Activated CD8-positive, alpha-beta memory T cell treated with anti-CD3 and anti-CD28 coated beads for 4 hours (primary cell): ENCODE results near the gene IP6K3.

Source experiments
- DNase-seq, 2 donors: peaks; one replicate each; pipeline ENCODE4 v3.0.0-alpha.2; 2020; ENCODE audit warnings: low read depth in 2 of 2

IP6K3 gene

GRCh38 chr6:33740794-33741193, 5.9 kb downstream of the IP6K3 start:
- no peak for DNase-seq

GRCh38 chr6:33740204-33740608, 6.5 kb downstream of the IP6K3 start:
- DNase-seq, result no peak

GRCh38 chr6:33739571-33739970, 7.1 kb downstream of the IP6K3 start:
- no peak for DNase-seq

GRCh38 chr6:33738879-33739278, 7.8 kb downstream of the IP6K3 start:
- DNase-seq, result no peak

- no peak for DNase-seq
Observed at GRCh38 chr6:33738153-33738552, 8.6 kb downstream of the IP6K3 start.

GRCh38 chr6:33737267-33738026, 9.3 kb downstream of the IP6K3 start:
- DNase-seq, result no peak

GRCh38 chr6:33735216-33735615, 11.5 kb downstream of the IP6K3 start:
- no peak for DNase-seq

- DNase-seq, result no peak
Observed at GRCh38 chr6:33733709-33734007, 13.0 kb downstream of the IP6K3 start.

- DNase-seq, result no peak
Observed at GRCh38 chr6:33732817-33733708, 13.6 kb downstream of the IP6K3 start.

- DNase-seq, result no peak
Observed at GRCh38 chr6:33732385-33732784, 14.3 kb downstream of the IP6K3 start.

- DNase-seq, result no peak
Observed at GRCh38 chr6:33731751-33732282, 14.9 kb downstream of the IP6K3 start.

- DNase-seq, result no peak
Observed at GRCh38 chr6:33731035-33731434, 15.7 kb downstream of the IP6K3 start.

GRCh38 chr6:33730611-33731010, 16.1 kb downstream of the IP6K3 start:
- no peak for DNase-seq

- DNase-seq, result no peak
Observed at GRCh38 chr6:33729059-33729458, 17.6 kb downstream of the IP6K3 start.

- no peak for DNase-seq
Observed at GRCh38 chr6:33728438-33728837, 18.3 kb downstream of the IP6K3 start.

GRCh38 chr6:33727932-33728331, 18.8 kb downstream of the IP6K3 start:
- no peak for DNase-seq

- no peak for DNase-seq
Observed at GRCh38 chr6:33727126-33727525, 19.6 kb downstream of the IP6K3 start.

- no peak for DNase-seq
Observed at GRCh38 chr6:33726696-33727095, 20.0 kb downstream of the IP6K3 start.

- DNase-seq, result no peak
Observed at GRCh38 chr6:33725891-33726673, 20.6 kb downstream of the IP6K3 start.

- no peak for DNase-seq
Observed at GRCh38 chr6:33725222-33725621, 21.5 kb downstream of the IP6K3 start.

- DNase-seq, result no peak
Observed at GRCh38 chr6:33724102-33725023, 22.3 kb downstream of the IP6K3 start.
